GM12865 (cell line): ENCODE measurements around the gene UBL7.

Experiments used
- DNase-seq: peaks from one replicate; pipeline ENCODE4 v3.0.0; 2010; ENCODE audit warnings: low read depth
- H3K4me3 ChIP-seq: 2 replicates; pipeline ENCODE4 v1.5.1; 2011; ENCODE audit warnings: mild to moderate bottlenecking, low read depth, low read length, control low read depth
- CTCF ChIP-seq: IDR thresholded peaks from 2 replicates; pipeline ENCODE4 v1.5.1; 2011; ENCODE audit warnings: low read length, control low read depth, low read depth, inconsistent platforms; ENCODE audit not compliant: insufficient read depth; ENCODE audit errors: missing control alignments

Gene UBL7

GRCh38 chr15:74451861-74452835 is 8.8 kb downstream of the UBL7 start:
- H3K4me3 ChIP-seq = no peak overlapping the region
- TF ChIP-seq CTCF = no peak
- DNase-seq = no peak

- no peak overlapping the region for H3K4me3 ChIP-seq
- no peak for TF ChIP-seq CTCF
- no peak for DNase-seq
Observed at GRCh38 chr15:74451322-74451721, 9.6 kb downstream of the UBL7 start.

GRCh38 chr15:74449643-74450205 is 11.2 kb downstream of the UBL7 start:
- H3K4me3 ChIP-seq = no peak overlapping the region
- no peak for DNase-seq
- TF ChIP-seq CTCF = no peak

- DNase-seq = no peak
- H3K4me3 ChIP-seq = no peak overlapping the region
- no peak for TF ChIP-seq CTCF
Observed at GRCh38 chr15:74449095-74449494, 11.9 kb downstream of the UBL7 start.

GRCh38 chr15:74445816-74446763 is 14.9 kb downstream of the UBL7 start:
- no peak overlapping the region for H3K4me3 ChIP-seq
- no peak for DNase-seq
- no peak for TF ChIP-seq CTCF
